HTR-8/SVneo (cell line): ENCODE measurements around the gene ITGA3.

Experiments used
- DNase-seq: peaks from one replicate; pipeline ENCODE4 v3.0.0; 2011; ENCODE audit warnings: low spot score, mixed read lengths; ENCODE audit not compliant: insufficient read length
- FAIRE-seq: peaks from 2 replicates; lab custom pipeline; 2011; peaks lifted over from hg19 to GRCh38; lab: Jason Lieb, UNC

Gene ITGA3

DNA sequence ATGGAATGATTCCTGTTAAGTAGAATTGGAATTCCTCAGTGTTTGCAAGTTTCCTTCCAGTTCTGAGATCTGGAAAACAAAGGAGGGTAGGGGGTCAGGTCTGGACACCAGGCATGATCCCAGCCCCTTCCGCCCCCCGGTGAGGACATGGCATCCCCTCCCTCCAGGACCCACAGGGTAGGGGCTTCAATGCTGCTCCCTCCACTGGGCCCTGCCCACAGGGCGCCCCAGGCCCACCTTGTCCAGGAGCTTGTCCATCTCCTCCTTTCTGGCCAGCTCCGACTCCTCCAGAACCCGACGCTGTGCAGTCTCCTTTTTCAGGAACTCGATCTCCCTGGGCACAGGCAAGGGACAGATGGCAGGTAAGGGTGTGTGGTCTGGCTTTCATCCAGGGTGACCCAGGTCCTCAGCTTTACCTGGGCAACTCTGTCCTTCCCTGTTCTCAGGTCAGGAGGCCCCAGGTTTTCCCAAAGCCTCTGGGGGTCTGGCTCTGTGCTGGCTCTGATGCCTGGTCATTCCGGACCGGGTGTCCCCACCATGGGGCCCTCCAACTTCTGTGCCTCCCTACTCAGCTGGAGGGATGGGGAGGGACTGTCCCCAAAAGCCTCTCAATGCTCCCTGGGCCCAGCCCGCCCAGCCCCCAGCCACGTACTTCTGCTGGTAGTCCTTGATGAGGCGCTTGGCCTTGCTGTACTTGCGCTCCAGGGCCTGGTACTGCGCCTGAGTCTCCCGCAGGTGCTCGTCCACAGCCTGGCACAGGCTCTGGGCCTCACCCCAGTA, 79.6 kb downstream of the ITGA3 start:
- no peak for FAIRE-seq
- DNase-seq, result no peak

DNA sequence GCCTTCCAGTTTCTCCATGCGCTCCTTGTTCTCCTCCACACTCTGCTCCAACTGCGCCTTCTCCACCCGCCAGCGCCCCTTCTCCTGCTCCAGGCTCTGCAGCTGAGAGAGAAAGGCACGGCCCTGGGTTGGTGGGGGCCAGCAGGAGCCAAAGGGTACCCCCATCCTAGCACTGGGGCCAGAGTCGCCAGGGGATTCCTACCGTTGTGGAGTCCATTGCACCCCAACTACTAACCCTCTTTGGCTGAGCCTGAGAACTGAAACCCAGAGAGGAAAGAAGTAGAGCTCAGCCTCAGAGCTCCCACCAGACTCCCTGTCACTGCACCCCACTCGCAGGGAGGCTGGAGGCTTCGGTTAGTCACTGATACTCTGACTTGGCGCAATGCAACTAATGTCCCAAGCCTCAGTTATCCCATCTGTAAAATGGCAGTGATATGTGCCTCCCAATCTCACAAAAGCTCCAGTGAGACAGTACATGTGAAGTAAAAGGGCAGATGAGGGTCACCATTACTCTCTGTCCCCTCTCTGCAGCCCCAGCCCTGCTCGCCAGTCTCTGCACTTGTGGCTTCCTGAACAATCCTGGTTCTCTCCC, 80.3 kb downstream of the ITGA3 start:
- FAIRE-seq (no peak), DNase-seq (no peak)

DNA sequence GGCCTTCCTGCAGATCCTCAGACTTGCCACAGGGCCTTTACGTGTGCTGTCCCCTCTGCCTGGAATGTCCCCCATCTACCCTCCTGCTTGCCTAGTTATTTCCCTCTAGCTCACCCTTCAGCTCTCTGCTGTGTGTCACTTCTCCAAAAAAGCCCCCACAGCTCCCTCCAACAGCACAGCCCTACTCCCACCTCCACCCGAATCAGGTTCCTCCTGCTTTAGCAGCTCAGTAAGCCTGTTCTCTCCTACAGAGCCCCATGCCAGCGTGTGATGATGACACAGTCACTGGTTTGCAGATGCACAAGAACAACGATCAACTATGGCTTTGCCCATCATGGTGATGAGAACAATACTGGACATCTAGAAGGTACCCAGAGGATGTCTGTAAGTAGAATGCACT, 81.1 kb downstream of the ITGA3 start:
- DNase-seq (no peak), FAIRE-seq (peak; percentile 64)

DNA sequence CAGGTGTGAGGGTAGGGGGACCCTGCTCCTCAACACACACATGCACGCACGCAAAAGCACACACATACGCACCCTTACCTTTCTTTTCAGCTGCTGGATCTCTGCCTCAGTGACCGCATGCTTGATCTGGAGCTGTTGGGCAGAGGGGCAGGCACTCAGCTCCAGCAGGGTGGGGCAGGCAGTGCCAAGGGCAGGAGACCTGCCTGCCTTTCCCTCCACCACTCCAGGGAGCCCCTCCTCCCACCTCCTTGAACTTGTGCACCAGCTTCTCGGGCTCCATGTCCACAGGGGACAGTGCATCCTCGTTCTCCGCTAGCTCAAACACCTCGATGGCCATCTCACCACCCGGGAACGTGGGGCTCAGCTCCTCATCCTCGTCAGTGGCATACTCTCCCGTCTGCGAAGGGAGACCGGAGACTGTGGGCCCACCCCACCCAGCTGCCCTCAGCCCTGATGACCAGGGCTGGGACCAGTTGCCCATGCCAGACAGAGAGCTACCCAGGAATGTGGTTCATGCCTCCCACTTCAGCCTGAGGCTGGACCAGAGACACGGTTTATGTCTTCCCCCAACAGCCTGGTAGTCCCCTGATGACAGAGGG, 83.4 kb downstream of the ITGA3 start:
- no peak for FAIRE-seq
- DNase-seq, result no peak
